Epidermal melanocyte (primary cell): ENCODE measurements around the gene ETFRF1.

ENCODE experiments used
- DNase-seq: peaks from one replicate; pipeline ENCODE4 v3.0.0; 2011; ENCODE audit warnings: low spot score; ENCODE audit not compliant: insufficient read length

ETFRF1 gene

DNA sequence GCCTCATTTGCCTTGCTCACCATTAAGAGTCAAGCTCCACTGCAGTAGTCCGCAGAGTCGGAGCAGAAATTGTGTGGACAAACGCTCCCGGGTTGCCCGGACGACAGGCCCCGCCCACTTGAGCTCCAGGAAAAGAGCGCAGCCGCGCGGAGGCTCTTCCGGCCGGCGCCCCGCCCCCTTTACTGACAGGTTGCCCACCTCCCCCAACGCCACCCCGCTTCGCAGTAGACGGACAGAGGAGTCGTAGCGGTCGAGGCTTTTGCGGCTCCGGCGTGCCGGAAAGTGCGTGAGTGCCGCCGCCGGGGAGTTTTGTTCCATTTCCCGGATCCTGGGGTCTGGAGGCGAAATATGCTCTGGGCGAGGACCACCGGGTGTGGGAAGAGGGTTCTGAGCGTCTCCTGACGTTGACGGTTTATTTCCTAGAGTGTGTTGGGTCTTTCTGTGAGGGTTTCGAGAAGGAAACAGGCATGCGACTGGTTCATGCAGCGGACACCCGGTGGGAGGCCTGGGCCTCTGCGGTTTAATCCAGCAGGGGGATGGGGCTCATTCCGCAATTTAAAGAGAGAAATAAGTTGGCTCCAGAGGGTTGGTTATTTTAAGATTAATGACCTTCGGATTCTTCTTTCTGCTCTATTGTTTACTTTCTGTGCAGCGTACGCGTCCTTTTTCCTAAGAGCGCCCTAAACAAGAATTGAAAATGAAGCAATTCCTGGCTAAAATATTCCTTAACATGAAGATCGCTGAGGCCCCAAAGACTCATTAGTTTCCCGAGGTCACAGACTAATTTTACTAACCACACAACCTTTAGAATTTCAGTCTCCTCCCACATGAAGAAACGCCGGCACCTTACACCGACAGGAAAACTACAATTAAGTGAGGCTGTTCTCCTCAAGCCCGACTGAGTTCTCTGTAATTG is at the start of gene ETFRF1, which contains the start of gene DNAI7:
TSS of gene ETFRF1 (plus strand) at position 182 of the 916 bp plus-strand sequence. CDS start 8,720 bp downstream, outside the sequence.
TSS of gene DNAI7 (minus strand) at position 105 of the 916 bp plus-strand sequence. CDS start at position 23, 82 bp downstream.
- DNase-seq: peak; percentile 70

- no peak for DNase-seq
These were observed 48.4 kb upstream of the ETFRF1 start for GRCh38 chr12:25146686-25147085.

GRCh38 chr12:25151476-25151875 is 43.6 kb upstream of the ETFRF1 start:
- peak; percentile 42 for DNase-seq

- DNase-seq: no peak
These were observed 43.0 kb upstream of the ETFRF1 start for GRCh38 chr12:25152055-25152454.

DNA sequence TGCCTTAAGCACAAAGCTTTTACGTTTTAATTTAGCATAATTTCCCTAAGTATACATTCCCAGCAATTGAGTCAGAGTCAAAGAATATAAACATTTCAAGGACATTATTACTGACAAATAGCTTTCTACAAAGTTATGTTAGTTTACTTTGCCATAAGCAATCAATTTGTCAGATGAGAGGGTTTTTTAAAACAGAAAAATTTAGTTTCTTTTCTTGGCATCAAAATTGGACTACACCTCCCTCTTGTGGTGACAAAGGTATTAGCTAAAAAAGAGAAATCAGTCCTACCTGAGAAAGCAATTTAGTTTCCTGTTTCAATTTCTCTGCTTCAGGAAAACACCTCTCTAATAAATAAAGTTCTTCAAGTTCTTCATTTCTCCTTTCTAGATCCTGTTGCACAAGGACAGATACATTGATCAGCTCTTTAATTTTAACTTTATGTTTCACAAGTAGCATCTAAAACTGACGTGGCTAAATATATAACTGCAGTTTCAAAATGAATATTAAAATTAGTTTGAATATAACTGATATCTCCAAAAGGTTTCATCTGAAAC is 39.9 kb upstream of the ETFRF1 start:
- DNase-seq: peak; percentile 49

DNA sequence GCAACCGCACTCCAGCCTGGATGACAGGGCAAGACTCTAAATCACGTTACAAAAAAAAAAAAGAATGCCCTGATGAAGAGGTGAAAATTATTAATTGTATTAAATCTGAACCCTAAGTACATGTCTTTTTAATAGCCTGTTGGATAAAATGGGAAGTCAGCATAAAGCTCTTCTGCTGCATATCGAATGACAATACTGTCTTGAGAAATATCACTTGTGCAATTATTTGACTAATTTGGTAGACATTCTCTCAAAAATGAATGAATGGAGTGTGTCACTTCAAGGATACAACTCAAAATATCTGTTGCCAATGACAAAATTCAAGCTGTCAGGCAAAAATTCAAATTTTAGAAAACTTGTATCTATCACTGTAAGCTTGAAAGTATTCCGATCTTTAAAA is 39.0 kb upstream of the ETFRF1 start:
- no peak for DNase-seq

DNA sequence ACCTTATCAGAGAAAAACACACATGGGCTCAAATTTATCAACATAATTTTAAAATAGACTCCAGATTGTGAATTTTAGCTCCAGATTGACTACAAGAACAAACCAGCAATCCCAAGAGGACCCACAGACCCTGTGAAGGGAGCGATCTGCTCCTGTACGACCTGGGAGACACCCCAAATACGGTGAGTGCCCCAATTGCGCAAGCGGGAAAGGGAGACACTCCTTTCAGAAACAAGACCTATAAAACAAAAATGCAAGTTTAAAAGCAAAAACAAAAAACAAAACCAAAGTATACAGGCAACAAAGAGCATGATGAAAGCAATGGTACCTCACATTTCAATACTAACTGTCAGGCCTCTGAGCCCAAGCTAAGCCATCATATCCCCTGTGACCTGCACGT is 32.2 kb upstream of the ETFRF1 start:
- no peak for DNase-seq

DNA sequence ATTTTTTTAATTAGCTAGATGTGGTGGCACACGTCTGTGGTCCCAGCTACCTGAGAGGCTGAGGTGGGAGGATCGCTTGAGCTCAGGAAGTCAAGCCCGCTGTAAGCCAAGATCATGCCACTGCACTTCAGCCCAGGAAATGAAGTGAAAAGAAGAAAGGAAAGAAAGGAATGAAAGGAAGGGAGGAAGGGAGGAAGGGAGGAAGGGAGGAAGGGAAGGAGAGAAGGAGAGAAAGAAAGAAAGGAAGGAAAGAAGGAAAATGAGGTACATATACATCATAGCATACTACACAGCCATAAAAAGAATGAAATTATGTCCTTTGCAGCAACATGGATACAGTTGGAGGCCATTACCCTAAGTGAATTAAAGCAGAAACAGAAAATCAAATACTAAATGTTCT is 12.3 kb upstream of the ETFRF1 start:
- DNase-seq: no peak

DNA sequence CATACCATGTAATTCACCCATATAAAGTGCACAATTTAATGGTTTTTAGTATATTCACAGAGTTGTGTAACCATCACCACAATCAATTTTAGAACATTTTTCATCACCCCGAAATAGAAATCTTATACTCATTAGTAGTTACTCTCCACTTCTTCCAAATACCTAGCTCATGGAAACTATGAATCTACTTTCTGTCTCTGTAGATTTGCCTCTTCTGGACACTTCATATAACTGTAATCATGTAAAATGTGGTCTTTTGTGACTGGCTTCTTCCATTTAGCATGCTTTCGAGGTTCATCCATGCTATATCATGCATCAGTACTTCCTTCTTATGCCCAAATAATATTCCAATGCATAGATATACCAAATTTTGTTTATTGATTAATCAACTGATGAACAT is 10.9 kb upstream of the ETFRF1 start:
- no peak for DNase-seq

DNA sequence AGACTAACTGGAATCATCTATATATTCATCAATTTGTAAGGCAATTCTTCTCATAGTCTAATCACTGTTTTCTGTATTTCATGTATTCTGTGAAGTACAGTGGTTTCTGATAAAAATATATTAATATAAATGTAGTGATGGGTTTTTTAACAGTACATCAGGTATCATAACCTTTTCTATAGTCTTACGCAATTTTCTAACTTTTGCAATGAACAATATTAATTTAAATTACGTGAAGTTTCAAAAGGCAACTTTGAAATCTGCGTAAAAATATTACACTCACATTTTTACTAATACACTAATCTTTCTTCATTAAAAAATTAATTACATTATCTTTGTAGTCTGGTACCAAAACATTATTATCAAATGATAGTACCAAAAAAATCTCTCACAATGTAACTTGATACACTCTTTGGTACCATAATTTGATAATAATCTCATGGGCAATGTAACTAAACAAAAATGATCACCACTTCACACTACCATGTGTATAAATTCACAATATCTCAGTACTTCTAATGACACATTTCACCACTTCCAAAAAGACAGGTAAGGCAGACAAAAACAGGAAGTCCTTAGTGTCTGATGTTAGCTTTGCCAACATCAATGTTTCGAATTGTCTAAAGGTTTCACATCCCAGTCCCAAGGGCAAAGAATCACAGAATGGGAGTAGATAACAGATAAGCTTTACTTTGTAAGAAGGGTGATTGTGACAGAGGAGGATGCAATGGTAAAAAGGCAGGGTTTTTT is 8.8 kb upstream of the ETFRF1 start:
- DNase-seq: no peak

- DNase-seq: no peak
These were observed 8.1 kb upstream of the ETFRF1 start for GRCh38 chr12:25186788-25187402.

DNA sequence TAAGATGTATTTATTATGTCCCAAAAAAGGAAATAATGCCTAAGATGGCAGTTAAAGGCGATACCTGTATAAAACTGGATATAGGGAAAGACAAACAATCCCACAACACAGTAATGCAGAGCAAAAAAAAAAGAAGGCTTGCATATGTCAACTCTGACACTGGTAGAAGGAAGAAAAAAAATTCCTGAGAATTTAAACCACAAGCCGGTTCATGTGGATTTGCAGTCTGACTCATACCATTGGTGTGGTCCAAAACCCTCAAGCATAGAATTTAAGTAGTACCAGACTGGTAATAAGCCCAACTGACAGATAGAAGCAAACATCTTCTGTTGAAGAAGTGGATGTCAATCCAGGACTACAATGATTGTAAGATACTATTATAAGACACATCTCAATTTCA is 7.3 kb upstream of the ETFRF1 start:
- DNase-seq: peak; percentile 19

DNA sequence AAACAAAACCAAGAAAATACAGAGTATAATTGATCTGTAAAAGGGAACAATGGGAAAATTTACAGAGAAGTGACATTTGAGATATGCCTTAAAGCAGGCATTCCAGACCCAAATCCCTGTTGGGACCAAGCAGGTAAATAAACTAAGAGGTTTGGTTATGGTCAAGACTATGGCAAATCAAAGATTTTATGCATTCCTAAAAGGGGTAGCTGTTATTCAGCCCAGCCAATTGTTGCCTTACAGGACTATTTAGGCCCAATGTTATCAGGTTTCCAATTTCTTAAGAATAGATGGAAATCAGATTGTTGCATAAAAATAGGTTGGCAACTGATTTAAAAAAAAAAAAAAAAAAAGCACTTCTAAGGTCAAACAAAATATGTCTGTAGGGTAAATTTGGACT is 5.4 kb upstream of the ETFRF1 start:
- DNase-seq: no peak

DNA sequence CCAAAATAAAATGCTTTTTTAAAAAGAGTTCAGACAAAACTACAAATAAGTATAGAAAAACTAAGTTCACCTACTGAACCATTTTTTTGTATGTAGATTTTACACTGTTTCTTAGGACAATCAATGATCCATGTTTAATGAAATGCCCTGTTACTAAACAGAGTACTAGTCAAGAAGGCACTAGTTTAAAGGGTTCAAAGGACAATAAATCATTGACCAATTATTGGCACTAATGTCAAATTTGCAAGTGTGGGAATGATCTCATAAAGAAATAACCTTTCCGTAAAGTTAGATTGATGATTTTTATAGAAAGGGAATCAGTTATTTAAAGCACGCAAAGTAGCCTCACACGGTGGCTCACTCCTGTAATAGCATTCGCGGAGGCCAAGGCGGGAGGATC is 4.2 kb upstream of the ETFRF1 start:
- no peak for DNase-seq

DNA sequence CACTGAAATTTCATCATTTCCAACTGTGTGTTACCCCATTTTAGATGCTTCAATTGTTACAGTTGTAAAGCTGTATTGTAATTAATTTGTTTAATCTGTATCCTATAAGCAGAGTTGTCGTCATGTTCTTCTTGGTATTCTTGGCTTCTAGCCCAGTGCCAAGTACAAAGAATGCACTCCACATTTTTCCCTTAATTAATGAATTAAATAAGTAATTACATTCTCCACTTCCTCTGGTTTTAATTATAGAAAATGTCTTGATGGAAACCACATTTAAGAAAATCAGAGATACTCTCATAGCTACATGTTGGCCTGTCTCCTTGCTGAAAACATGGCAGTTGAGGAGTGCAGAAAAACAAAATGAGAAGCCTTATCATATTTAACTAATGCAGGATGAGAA is 823 bp upstream of the ETFRF1 start:
- DNase-seq: no peak

GRCh38 chr12:25194722-25195055 is 348 bp upstream of the ETFRF1 start:
- no peak for DNase-seq

DNA sequence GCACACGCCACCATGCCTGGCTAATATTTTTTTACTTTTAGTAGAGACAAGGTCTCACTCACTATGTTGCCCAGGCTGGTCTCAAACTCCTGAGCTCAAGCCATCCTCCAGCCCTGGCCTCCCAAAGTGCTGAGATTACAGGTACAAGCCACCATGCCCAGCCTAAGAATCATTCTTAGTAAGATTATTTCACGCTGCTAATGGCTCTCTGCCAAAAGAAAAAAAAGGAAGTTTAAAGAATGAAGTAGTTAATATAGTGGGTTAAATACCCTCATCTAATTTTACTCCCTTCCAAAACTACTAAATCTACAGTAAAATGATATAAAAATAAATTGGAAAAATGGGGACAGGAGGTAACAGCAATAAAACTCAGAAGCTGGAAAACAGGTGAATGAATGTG is 2.6 kb downstream of the ETFRF1 start:
- DNase-seq: no peak

GRCh38 chr12:25200703-25201102 is 5.7 kb downstream of the ETFRF1 start:
- no peak for DNase-seq

GRCh38 chr12:25202137-25202536 is 7.1 kb downstream of the ETFRF1 start:
- no peak for DNase-seq

DNA sequence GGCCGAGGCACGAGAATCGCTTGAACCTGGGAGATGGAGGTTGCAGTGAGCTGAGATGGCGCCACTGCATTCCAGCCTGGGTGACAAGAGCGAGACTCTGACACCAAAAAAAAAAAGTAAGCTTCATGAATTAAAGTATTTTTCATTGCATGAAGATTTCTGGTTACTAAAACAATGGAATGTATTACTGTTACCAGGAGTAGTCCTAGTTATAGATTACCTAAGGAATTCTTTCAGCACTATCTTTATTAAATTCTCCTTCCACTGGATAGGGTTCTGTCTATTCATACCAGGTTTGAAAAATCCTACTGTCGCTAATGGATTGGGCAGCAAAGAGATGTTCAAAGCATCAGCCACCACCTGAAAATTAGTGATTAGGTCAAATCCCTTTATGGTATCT is 12.4 kb downstream of the ETFRF1 start:
- DNase-seq: no peak

- no peak for DNase-seq
These were observed 12.8 kb downstream of the ETFRF1 start for GRCh38 chr12:25207846-25208245.

DNA sequence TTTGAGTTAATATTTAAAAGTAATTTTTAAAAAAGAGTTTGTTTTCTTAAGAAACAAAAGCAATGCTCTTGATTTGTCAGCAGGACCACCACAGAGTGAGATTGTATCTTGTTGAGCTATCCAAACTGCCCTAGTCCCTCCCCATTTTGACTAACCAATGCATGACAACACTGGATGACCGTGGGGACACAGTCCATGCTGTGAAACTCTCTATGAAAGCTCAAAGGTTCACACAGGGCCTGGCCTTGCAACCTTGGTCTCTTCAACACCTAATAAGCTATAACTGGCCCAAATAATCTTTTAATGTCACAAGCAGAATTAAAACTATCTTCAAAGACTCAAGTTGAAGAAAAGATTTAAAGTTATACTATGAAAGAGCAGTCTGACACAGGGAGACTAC is 13.5 kb downstream of the ETFRF1 start:
- no peak for DNase-seq
